Head of caudate nucleus (tissue), 42 donors: ENCODE measurements around the gene XYLT1.
A peak's percentile ranks its signal among the peaks of the same experiment; 100 is the strongest.

Experiments used
- DNase-seq, 42 donors: peaks; one replicate each; pipeline versions ENCODE4 v3.0.0 to v3.0.0-alpha.2; 2020 to 2021; ENCODE audit warnings: mixed read lengths in 7 of 42
- intact Hi-C: fragments of 100-400 bp; cut with DNase I; formaldehyde crosslinking; loops from one replicate; pipeline ENCODE4 v1.15.0; 2022

The XYLT1 gene

DNA sequence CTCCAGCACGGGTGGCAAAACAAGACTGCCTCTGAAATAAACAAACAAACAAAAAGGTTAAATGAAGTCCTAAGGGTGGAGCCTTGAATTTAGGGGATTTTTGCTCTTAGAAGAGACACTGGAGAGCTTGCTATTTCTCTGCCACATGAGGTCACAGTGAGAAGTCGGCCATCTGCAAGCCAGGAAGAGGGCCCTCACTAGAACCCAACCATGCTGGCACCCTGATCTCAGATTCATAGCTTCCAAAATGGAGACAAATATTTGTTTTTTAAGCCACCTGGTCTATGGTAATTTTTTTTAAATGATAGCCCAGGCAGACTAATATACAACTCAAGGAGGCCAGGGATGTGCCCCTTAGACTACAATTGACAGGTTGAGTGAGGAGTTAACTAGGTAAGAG lies 255.5 kb downstream of the XYLT1 start:
- intact Hi-C loops, result no loop called here
- DNase-seq, result no peak

DNA sequence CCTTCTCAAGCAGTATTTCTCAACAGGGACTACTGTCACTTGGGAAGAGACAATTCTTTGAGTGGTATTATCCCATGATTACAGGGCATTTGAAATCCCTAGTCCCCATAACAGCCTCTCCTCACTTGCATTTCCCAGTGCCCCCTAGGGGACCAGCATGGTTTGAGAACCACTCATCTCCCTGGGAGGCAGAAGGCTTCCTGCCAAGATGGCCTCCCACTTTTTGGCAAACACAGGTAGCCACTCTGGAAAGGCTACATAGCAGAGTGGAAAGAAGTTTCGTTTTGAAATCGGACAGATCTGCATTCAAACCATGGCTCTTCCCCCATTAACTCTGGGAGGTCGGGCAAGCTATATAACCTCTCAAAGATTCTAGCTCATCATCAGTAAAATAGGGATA lies 256.8 kb downstream of the XYLT1 start:
- intact Hi-C loops, result no loop called here
- DNase-seq, result no peak

DNA sequence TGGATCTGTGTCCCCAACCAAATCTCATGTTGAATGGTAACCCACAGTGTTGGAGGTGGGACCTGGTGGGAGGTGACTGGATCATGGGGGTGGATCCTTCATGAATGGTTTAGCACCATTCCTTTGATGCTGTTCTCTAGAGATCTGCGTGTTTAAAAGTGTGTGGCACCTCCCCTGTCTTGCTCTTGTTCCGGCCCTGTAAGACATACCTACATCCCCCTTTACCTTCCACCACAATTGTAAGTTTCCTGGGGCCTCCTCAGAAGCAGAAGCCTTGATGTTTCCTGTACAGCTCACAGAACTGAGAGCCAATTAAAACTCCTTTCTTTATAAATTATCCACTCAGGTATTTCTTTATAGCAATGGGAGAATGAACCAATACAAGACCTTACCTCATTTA lies 257.7 kb downstream of the XYLT1 start:
- intact Hi-C loops, result no loop called here
- no peak for DNase-seq

GRCh38 chr16:17212606-17213005 lies 258.2 kb downstream of the XYLT1 start:
- no peak for DNase-seq
- intact Hi-C loops, result no loop called here

DNA sequence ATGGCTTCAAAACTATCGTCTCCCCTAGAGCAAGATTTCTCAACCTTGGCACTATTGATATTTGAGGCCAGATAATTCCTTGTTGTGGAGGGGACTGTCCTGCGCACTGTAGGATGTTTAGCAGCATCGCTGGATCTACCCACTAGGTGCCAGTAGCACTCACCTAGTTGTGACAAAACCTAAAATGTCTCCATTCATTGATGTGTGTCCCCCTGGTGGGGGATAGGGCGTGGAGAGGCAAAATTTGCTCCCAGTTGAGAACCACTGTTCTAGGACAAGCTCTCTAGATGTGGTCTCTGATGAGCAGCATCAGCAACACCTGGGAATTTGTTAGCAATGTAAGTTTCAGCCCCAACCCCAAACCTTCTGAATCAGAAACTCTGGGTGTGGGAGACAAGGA lies 259.0 kb downstream of the XYLT1 start:
- intact Hi-C loops, result no loop called here
- DNase-seq, result no peak

DNA sequence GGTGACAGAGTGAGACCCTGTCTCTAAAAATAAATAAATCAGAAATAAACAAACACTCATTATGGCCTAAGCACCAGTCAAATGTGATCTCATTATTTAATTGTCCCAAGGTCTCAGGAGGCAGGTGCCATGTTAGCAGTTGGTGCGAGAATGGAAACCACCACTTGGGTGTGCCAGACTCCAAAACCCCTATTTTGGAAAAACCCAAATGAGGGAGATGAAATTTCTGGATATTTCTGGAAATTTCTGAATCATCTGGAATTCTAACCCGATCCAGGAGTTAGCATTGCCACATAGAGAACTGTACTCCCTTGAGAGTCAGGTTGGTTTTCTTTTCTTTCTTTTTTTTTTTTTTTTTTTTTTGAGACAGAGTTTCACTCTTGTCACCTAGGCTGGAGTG lies 264.0 kb downstream of the XYLT1 start:
- intact Hi-C loops, result no loop called here

DNA sequence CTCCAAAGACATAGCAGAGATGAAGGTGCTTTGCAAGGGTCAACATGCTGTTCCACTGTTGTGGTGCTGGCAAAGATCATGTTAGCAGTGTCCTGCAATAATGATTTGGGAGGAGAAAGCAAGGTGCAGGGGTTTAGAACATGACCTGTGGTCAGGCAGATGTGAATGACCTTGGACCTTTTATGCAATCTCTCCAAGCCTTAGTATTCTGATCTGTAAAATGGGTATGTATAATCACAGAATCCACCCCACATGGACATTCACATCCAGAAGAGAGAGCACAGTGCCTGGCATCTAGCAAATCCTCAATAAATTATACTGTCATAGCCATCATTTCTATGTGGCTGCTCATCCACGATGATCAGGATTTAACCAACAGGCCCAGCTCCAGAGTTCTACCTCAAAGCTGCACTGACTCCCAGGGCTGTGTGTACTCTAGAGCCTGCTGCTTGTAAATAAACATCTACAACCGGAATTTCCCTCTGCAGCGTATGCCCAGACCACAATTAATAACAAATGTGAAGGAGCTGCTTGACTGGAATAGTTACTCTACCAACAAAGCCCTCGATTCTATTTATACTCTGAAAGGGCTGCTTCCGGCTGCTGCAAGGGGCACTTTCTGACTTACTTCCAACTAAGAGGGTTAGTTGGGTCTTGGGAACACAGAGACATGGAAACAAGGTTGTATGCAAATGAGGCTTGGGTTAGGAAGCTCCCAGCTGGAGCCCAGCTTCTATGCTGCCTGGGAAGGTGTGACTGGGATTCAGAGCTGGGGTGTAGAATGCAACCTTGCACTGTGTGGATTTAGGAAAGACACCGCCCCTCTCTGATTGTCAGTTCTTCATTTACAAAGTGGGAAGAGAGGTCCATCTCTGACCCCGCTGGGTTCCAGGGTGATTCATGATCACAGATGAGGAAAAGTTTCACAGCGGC lies 265.2 kb downstream of the XYLT1 start:
- intact Hi-C loops, result no loop called here
- peak in 3 of 42 donors; percentile 5 to 13 (median 7) for DNase-seq

More for the DNA sequence above, 264.0 kb downstream of the XYLT1 start:
- DNase-seq, result no peak

- intact Hi-C loops, result no loop called here
- no peak for DNase-seq
Observed at GRCh38 chr16:17204644-17205043, 266.1 kb downstream of the XYLT1 start.

DNA sequence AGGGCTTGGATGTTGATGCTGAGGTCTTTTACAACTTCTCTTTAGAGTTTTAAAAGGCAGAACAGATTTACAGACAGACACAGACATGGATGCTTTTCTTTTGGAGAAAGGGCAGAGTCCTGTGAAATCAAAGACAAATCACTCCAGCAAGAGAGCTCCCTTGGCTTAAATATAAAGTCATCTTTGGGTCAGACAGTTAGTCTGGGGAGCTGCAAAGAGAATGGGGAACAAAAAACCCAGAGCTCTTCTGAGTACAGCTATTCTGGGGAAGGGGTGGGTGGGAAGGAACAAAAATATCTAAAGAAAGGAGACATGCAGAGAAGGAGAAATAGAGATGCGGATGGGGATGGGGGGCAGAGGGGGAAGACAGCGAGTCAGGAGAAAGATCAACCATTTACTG lies 266.6 kb downstream of the XYLT1 start:
- intact Hi-C loops, result no loop called here
- DNase-seq, result peak in 1 of 42 donors; percentile 6

- no peak for DNase-seq
- intact Hi-C loops, result no loop called here
Observed at GRCh38 chr16:17203424-17203823, 267.3 kb downstream of the XYLT1 start.

GRCh38 chr16:17199135-17199534 lies 271.6 kb downstream of the XYLT1 start:
- DNase-seq, result no peak
- intact Hi-C loops, result no loop called here

DNA sequence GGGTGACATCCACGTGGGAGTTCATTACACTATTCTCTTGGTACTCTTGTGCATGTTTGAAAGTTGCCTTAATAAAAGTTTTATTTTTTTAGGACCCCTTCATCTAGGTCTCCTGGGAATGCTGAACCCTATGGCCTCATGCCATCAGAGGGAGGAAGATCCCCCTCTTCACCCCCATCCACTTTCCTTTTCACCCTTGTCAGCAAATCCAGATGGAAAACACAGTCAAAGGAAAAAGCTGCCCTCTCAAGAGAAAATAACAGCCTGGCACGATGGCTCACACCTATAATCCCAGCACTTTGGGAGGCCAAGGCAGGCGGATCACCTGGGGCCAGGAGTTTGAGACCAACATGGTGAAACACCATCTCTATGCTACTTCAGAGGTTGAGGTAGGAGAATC lies 274.2 kb downstream of the XYLT1 start:
- intact Hi-C loops, result no loop called here
- no peak for DNase-seq

DNA sequence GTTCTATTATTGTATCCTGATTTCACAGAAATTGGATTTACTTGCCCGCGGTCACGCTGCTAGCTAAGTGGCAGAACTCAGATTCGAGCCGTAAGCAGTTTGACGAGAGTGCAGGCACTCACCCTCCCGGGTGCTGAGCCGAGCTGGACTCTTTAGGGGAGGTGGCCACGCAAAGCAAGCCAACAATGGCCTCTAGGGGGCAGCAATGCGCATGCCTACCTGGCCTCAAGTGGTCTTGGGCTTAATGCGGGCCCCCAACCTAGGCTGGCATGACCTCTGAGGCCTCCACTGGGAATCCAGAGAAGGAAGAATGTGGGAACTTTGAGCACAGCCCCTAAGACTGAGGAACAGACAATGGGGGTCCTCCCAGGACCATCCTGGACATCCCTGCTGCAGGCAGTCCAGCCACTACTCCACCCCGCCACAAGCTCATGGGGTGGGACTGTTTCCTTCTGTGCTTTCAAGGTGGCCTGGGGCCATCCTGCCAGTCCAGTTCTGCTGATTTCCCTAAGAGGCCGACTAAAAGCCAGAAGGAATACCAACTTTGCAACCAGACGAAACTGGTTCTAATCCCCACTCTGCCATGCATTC lies 276.5 kb downstream of the XYLT1 start:
- DNase-seq, result peak; percentile 30 to 81 (median 58)
- intact Hi-C loops, result loop anchor here (5.0 kb wide), 1 partner anchor 273 kb away; no protein-coding TSS in a partner anchor

GRCh38 chr16:17193566-17194100 lies 277.1 kb downstream of the XYLT1 start:
- no peak for DNase-seq
- intact Hi-C loops, result loop anchor here (5.0 kb wide), 1 partner anchor 274 kb away; no protein-coding TSS in a partner anchor

- intact Hi-C loops, result no loop called here
- DNase-seq, result no peak
Observed at GRCh38 chr16:17184026-17184425, 286.7 kb downstream of the XYLT1 start.

GRCh38 chr16:17177959-17178905 lies 292.5 kb downstream of the XYLT1 start:
- DNase-seq, result no peak
- intact Hi-C loops, result no loop called here

- intact Hi-C loops, result no loop called here
- DNase-seq, result no peak
Observed at GRCh38 chr16:17177242-17177958, 293.4 kb downstream of the XYLT1 start.

GRCh38 chr16:17176199-17176598 lies 294.6 kb downstream of the XYLT1 start:
- intact Hi-C loops, result no loop called here
- DNase-seq, result no peak

DNA sequence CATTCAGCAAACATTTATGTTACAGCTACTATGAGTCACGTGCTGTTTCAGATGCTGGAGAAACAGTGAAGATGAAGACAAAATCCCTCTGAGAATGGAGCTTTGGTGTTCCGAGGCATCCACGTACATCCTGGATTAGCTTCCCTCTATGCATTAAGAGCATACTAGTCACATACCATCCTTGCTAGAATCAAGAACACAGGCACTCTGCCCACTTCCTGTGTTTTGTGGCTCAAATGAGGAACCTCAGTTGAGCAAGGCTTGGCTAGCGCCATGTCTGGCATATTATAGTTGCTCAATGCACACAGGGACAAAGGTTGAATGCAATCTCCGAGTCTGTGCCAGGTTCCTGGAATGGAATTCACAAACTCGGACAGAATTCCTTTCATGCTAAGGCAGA lies 297.5 kb downstream of the XYLT1 start:
- peak in 30 of 42 donors; percentile 14 to 63 (median 40) for DNase-seq
- intact Hi-C loops, result no loop called here
